ENCODE data around the gene RHOA.

RHOA gene

GRCh38 chr3:49411968-49412631 lies at the start of gene RHOA, which contains the start of gene TCTA (continued):
- TF ChIP-seq TSHZ1 (tag by site-specific recombination; IDR thresholded peaks at IDR 0.05; ENCODE audit: borderline replicate concordance) (no peak), ZNF660 (tag by site-specific recombination; IDR thresholded peaks at IDR 0.05) (no peak), IKZF3 (tag by site-specific recombination; IDR thresholded peaks at IDR 0.05) (no peak), ZNF76 (tag by site-specific recombination; IDR thresholded peaks at IDR 0.05; ENCODE audit: borderline replicate concordance, low read depth) (peak; percentile 88), HIC1 (tag by site-specific recombination; IDR thresholded peaks at IDR 0.05) (no peak), ZEB2 (tag by site-specific recombination; IDR thresholded peaks at IDR 0.05) (0 out of 2 replicates have a peak, but pooled peaks have one; percentile 13), ZFHX2 (tag by site-specific recombination; conservative IDR thresholded peaks at IDR 0.05) (peak; percentile 64; the same call in 1 of the 2 replicates), ZBTB11 (tag by site-specific recombination; conservative IDR thresholded peaks at IDR 0.05; ENCODE audit: low read depth) (peak; percentile 43; the same call in 1 of the 2 replicates), ZNF155 (tag by site-specific recombination; IDR thresholded peaks at IDR 0.05) (no peak), ZNF433 (tag by site-specific recombination; IDR thresholded peaks at IDR 0.05; ENCODE audit: low read depth) (no peak), REST (tag by site-specific recombination; IDR thresholded peaks at IDR 0.05) (peak; percentile 21; the same call in 1 of the 2 replicates), TCF7L2 (IDR thresholded peaks at IDR 0.05; ENCODE audit: borderline replicate concordance, low read depth, low read length) (no peak), ZNF658 (tag by site-specific recombination; IDR thresholded peaks at IDR 0.05) (no peak), FEZF1 (tag by site-specific recombination; IDR thresholded peaks at IDR 0.05) (no peak), ZNF558 (tag by site-specific recombination; IDR thresholded peaks at IDR 0.05) (no peak), ZNF202 (tag by site-specific recombination; IDR thresholded peaks at IDR 0.05; ENCODE audit: borderline replicate concordance) (no peak), ZNF214 (tag by site-specific recombination; IDR thresholded peaks at IDR 0.05; ENCODE audit: borderline replicate concordance) (no peak), KLF1 (tag by site-specific recombination; IDR thresholded peaks at IDR 0.05) (0 out of 2 replicates have a peak, but pooled peaks have one; percentile 32), ZSCAN5A (tag by site-specific recombination; IDR thresholded peaks at IDR 0.05) (no peak), ZNF26 (tag by site-specific recombination; IDR thresholded peaks at IDR 0.05) (no peak), ZXDB (tag by site-specific recombination; IDR thresholded peaks at IDR 0.05) (0 out of 2 replicates have a peak, but pooled peaks have one; percentile 34), ZNF10 (tag by site-specific recombination; IDR thresholded peaks at IDR 0.05) (no peak), MZF1 (tag by site-specific recombination; IDR thresholded peaks at IDR 0.05; ENCODE audit: borderline replicate concordance) (no peak)

All from HEK293 (cell line).